Right ventricle myocardium inferior (tissue), 1 donor: ENCODE data around the gene TEX28. TPM values are rescaled to one million over a fixed set of nuclear protein-coding genes. Genes with fewer than 3 reads are reported as not detected.
A peak's percentile ranks its signal among the peaks of the same experiment; 100 is the strongest.
"Not testable (repeated sequence)": the region's sequence is repeated elsewhere in the genome, so short reads cannot be mapped to it uniquely, and the experiment has no call there.

Experiments used
- ATAC-seq: fragments of 200-7000 bp; cut with Tn5 transposase; one replicate; pipeline ENCODE4 v1.9.1; 2020; ENCODE audit warnings: mild to moderate bottlenecking, moderate library complexity
- DNase-seq: peaks from one replicate; pipeline ENCODE4 v3.0.0; 2021; ENCODE audit errors: missing footprints
- intact Hi-C: fragments of 100-400 bp; cut with DNase I; formaldehyde crosslinking; loops from one replicate; pipeline ENCODE4 v1.11.0; 2022
- total RNA-seq: library from RNA; stranded (reverse); fragmentation: NEBNext Ultra II Directional; extraction: Animal tissue kit (Norgen Biotek cat#: 25700); gene quantifications from one replicate; pipeline ENCODE4 v1.2.1, GENCODE V29; 2021
- donor health status: DM: no; HTN: yes; CAD: no; lungs with severe emphysema.

Gene TEX28
- total RNA-seq, 1 donor from 2014 or later, result not detected

- DNase-seq, intact Hi-C loops: not testable (repeated sequence)
- ATAC-seq, result peak; percentile 54
Measured at GRCh38 chrX:154269245-154269644, 25.7 kb downstream of the TEX28 start.

GRCh38 chrX:154263072-154263471 is 31.9 kb downstream of the TEX28 start:
- ATAC-seq, DNase-seq, intact Hi-C loops: not testable (repeated sequence)

- ATAC-seq, DNase-seq, intact Hi-C loops: not testable (repeated sequence)
Measured at GRCh38 chrX:154258711-154259110, 36.2 kb downstream of the TEX28 start.

- ATAC-seq, intact Hi-C loops, DNase-seq: not testable (repeated sequence)
Measured at GRCh38 chrX:154257282-154257681, 37.6 kb downstream of the TEX28 start, which contains the start of gene OPN1MW3. TSS of gene OPN1MW3 (plus strand) at chrX:154257582. CDS start at chrX:154257620, 38 bp downstream.

GRCh38 chrX:154248076-154248475 is 46.8 kb downstream of the TEX28 start:
- intact Hi-C loops, ATAC-seq, DNase-seq: not testable (repeated sequence)

GRCh38 chrX:154247377-154248045 is 47.4 kb downstream of the TEX28 start:
- DNase-seq, intact Hi-C loops: not testable (repeated sequence)
- ATAC-seq, result peak; percentile 88

GRCh38 chrX:154239982-154240503 is 54.9 kb downstream of the TEX28 start:
- not testable (repeated sequence) for ATAC-seq, DNase-seq

GRCh38 chrX:154238939-154239559 is 55.9 kb downstream of the TEX28 start:
- DNase-seq, ATAC-seq, intact Hi-C loops: not testable (repeated sequence)

More at GRCh38 chrX:154239982-154240503, 54.9 kb downstream of the TEX28 start:
- intact Hi-C loops, result not testable (repeated sequence)

- DNase-seq, intact Hi-C loops, ATAC-seq: not testable (repeated sequence)
Measured at GRCh38 chrX:154233620-154234019, 61.3 kb downstream of the TEX28 start.

GRCh38 chrX:154231443-154231842 is 63.5 kb downstream of the TEX28 start:
- peak; percentile 42 for ATAC-seq

GRCh38 chrX:154226706-154227105 is 68.2 kb downstream of the TEX28 start:
- DNase-seq, ATAC-seq, intact Hi-C loops: not testable (repeated sequence)

More at GRCh38 chrX:154231443-154231842, 63.5 kb downstream of the TEX28 start:
- DNase-seq, intact Hi-C loops: not testable (repeated sequence)

GRCh38 chrX:154225292-154225691 is 69.6 kb downstream of the TEX28 start:
- ATAC-seq, DNase-seq, intact Hi-C loops: not testable (repeated sequence)

Other genes starting within 250 kb of the TEX28 start
- gene MECP2, start 197.4 kb downstream of the TEX28 start, total RNA-seq, result 32.8 TPM
- not detected for gene OPN1LW, start 150.9 kb downstream of the TEX28 start, total RNA-seq
- not detected for gene OPN1MW, start 112.5 kb downstream of the TEX28 start, total RNA-seq
- gene OPN1MW2, start 75.4 kb downstream of the TEX28 start, total RNA-seq, result not detected
- gene OPN1MW3, start 37.5 kb downstream of the TEX28 start, total RNA-seq, result not detected
- 13.0 TPM for gene TKTL1, start 671 bp upstream of the TEX28 start, total RNA-seq
- 253 TPM for gene FLNA, start 79.5 kb upstream of the TEX28 start, total RNA-seq
- 51.1 TPM for gene EMD, start 84.2 kb upstream of the TEX28 start, total RNA-seq
- 2,181 TPM for gene RPL10, start 103.3 kb upstream of the TEX28 start, total RNA-seq
- 52.3 TPM for gene DNASE1L1, start 114.1 kb upstream of the TEX28 start, total RNA-seq
- gene TAFAZZIN, start 116.4 kb upstream of the TEX28 start, total RNA-seq, result 36.1 TPM
- gene ATP6AP1, start 133.6 kb upstream of the TEX28 start, total RNA-seq, result 83.0 TPM
- 85.2 TPM for gene GDI1, start 142.0 kb upstream of the TEX28 start, total RNA-seq
- 47.3 TPM for gene FAM50A, start 149.0 kb upstream of the TEX28 start, total RNA-seq
- gene PLXNA3, start 163.2 kb upstream of the TEX28 start, total RNA-seq, result 23.2 TPM
- 18.5 TPM for gene LAGE3, start 184.2 kb upstream of the TEX28 start, total RNA-seq
- gene UBL4A, start 191.5 kb upstream of the TEX28 start, total RNA-seq, result 58.4 TPM
- 13.0 TPM for gene SLC10A3, start 195.5 kb upstream of the TEX28 start, total RNA-seq
- 62.1 TPM for gene FAM3A, start 221.1 kb upstream of the TEX28 start, total RNA-seq